HG03442 (cell line): ENCODE results near the gene SLC17A9.
A peak's percentile ranks its signal among the peaks of the same experiment; 100 is the strongest.

Source experiments
- ATAC-seq: cut with Tn5 transposase; IDR thresholded peaks from one replicate; pipeline ENCODE4 v1.9.1; 2021; ENCODE audit warnings: mild to moderate bottlenecking, moderate library complexity; ENCODE audit not compliant: unreplicated experiment

SLC17A9 gene

GRCh38 chr20:62952373-62952967 lies at the start of gene SLC17A9:
TSS of gene SLC17A9 (plus strand) at chr20:62952709. CDS start at chr20:62952831, 122 bp downstream.
- ATAC-seq: peak; percentile 48

GRCh38 chr20:62902926-62903615 lies 49.4 kb upstream of the SLC17A9 start:
- no peak for ATAC-seq

GRCh38 chr20:62905536-62906117 lies 46.9 kb upstream of the SLC17A9 start:
- no peak for ATAC-seq

- ATAC-seq: no peak
Observed at GRCh38 chr20:62906209-62906608, 46.3 kb upstream of the SLC17A9 start.

GRCh38 chr20:62906647-62907375 lies 45.7 kb upstream of the SLC17A9 start:
- ATAC-seq: no peak

- no peak for ATAC-seq
Observed at GRCh38 chr20:62907384-62908317, 44.9 kb upstream of the SLC17A9 start.

- ATAC-seq: no peak
Observed at GRCh38 chr20:62908971-62909791, 43.3 kb upstream of the SLC17A9 start.

- ATAC-seq: no peak
Observed at GRCh38 chr20:62910217-62910766, 42.2 kb upstream of the SLC17A9 start.

- ATAC-seq: no peak
Observed at GRCh38 chr20:62910777-62911497, 41.6 kb upstream of the SLC17A9 start.

- no peak for ATAC-seq
Observed at GRCh38 chr20:62911701-62912280, 40.7 kb upstream of the SLC17A9 start.

GRCh38 chr20:62913043-62913630 lies 39.4 kb upstream of the SLC17A9 start:
- no peak for ATAC-seq

GRCh38 chr20:62914436-62914835 lies 38.1 kb upstream of the SLC17A9 start:
- ATAC-seq: no peak

GRCh38 chr20:62914970-62915457 lies 37.5 kb upstream of the SLC17A9 start:
- ATAC-seq: no peak

GRCh38 chr20:62916703-62917476 lies 35.6 kb upstream of the SLC17A9 start:
- no peak for ATAC-seq

- no peak for ATAC-seq
Observed at GRCh38 chr20:62917720-62918119, 34.8 kb upstream of the SLC17A9 start.

GRCh38 chr20:62918147-62918546 lies 34.4 kb upstream of the SLC17A9 start:
- ATAC-seq: no peak

GRCh38 chr20:62918831-62919230 lies 33.7 kb upstream of the SLC17A9 start:
- ATAC-seq: no peak
